ENCODE results near the gene VAT1L.
"Not testable (repeated sequence)": the region's sequence is repeated elsewhere in the genome, so short reads cannot be mapped to it uniquely, and the experiment has no call there.

Gene VAT1L

DNA sequence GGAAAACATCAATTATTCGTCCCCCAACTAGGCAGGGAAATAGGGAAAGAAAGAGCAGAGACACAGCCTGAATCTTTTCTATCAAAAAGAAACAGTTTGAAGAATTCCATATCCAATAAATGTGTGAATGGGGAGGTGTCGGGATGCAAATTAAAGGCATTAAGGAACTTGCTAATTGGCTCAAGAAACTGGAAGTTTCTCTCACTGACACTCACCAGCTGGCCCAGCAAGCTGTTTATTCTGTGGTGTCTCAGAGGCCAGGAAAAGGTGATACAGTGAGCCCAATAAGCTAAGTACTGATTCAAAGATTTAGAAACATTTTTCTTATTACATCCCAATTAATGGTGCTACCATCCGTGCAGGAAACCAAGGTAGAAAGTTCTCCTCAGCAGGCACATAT, 129.6 kb downstream of the VAT1L start:
- no peak for DNase-seq

DNA sequence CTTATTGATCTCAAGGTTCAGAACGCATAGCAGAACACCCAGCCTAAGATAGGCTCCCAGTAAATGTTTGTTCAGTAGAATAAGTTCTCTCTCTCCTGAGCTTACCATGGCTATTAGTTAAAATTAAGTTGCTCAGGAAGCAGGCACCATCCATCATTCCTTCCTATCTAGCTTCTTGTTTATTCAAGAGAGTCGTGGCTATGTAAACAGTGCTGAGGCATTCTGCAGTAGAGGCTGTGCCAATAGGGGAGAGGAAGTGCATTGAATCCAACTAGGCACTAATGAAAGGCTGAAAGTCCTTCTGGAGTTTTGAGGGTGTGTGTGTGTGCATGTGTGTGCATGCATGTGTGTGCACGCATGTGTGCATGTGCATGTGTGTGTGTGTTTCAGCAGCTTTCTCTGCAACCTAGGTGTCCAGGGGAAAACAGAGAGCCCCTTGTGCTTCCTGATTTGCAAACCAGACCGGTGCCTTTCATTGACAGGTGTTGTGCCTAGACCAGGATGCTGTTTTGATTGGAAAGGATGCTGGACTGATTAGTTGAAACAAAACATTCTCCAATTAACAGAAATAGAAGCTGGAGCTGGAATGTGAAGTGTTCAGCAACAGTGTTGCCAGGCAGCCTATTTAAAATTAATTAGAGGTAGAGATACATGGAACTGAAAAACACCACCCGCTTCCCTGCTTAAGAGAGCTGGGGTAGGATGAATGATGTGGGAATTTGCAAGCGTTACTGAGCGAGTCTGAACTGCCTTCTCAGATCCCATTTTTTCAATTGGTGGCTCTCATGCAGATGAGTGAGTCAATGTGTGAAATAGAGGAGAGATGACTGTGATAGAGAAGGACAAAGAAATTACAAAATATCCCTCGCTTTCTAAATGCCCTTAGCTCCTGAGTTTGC, 130.7 kb downstream of the VAT1L start:
- DNase-seq: no peak

DNA sequence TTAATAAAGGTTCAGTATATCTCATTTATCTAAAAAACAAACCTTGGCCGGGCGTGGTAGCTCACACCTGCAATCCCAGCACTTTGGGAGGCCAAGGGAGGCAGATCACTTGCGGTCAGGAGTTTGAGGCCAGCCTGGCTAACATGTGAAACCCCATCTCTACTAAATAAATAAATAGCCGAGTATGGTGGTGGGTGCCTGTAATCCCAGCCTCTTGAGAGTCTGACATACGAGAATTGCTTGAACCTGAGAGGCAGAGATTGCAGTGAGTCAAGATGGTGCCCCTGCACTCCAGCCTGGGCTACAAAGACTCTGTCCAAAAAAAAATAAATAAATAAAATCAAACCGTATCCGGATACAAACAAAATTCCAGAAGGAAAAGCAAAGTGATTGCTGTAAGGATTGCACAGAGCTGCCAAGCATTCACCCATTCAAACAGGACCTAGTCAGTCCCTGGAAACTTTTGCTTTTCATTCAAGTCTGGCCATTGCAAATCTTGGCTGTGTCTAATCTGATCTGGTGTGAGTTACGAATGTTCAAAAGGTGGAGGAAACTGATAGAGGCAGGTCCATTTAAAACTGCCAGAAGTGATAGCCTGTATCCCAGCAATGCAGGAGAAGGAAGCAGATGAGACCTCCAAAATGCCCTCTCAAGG, 131.5 kb downstream of the VAT1L start:
- no peak for DNase-seq

DNA sequence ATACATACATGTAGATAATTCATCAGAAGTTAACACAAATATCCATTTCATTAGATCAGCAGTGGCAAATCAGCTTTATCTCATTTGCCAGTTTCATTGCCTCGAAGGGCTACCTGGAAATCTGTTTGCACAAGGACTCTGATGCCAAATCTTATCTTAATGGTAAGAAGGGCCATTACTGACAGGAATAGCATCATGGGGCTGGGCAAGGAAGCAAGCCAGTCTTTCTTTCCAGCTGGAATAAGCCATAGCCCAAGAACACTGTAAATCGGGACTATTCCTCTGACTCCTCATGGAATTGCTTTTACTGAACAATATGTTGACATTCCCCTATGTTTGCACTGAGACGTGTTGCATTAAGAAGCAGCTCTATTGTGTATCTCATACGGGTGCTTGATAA, 132.6 kb downstream of the VAT1L start:
- DNase-seq: no peak

DNA sequence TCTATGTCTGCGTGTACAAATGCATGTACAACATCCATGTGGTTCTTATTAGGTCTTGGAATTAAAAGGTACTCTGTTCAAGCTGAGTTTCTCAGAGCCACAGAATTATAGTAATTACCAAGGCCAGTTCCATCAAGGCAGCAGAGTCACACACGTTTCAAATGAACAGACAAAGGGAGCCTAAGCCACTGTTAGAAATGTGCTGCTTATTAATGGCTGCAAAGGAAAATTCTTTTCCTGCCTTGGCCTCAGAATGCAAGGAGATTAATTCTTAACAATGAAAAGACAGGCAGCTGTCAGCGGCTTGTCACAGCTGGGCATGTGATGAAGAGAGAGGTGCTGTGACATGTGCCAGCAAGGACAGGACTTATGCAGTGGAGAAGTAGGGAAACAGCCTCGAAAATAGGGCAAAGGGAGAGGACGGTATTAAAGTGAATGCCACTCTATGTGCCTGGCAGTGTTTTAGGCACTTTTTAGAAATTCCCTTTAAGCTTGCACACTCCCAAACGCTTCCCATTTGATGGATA, 133.9 kb downstream of the VAT1L start:
- no peak for DNase-seq

DNA sequence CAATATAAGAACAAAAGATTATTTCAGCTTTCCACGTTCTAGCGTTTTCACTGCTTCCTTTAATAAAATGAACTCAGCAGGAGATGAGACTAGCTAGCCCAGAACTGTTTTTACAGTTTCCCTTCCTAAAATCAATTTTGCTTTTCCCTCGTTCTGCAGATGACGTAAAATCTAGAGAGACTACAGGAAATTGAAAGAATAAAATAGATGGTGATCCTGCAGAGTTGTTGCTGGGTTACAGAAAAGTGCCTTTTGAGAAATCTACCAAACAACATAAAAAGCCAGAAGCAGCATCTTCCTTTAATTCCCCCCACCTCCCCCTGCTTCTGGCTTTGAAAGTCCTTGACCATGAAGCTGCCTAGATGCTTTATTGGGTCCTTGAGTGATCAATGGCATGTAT, 137.2 kb downstream of the VAT1L start:
- no peak for DNase-seq

DNA sequence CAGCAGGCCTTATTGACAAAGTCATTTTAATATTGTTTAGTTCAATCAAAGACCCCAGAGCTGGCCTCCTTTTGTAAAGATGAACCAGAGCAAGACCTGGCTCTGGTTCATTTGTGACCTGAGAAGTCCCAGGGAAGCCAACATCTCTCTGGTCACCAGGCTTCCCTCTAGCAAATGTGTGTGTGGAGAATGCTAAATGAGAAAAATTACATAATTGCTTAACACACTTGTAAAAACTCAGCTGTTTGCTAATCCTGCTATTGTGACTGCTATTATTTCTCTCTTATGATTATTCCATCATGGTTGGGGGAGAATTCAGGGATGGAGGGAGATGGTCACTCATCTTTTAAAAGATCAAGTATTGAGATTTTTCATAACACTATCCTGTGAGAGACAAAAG, 139.7 kb downstream of the VAT1L start:
- DNase-seq: no peak

DNA sequence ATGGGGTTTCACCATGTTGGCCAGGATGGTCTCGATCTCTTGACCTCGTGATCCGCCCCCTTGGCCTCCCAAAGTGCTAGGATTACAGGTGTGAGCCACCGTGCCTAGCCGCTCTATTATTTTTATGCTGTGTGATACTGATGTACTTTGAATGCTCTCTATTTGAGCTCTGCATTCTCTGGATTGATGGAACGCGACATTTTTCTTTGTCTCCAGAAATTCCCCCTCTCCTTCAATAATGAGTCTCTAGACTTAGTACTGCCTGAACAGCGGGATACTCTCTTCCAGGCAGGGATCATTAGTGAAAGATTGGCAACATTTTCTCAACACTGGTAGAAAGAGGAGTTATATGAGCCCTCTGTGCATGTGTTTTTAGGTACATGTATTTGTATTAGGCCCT, 140.6 kb downstream of the VAT1L start:
- no peak for DNase-seq

DNA sequence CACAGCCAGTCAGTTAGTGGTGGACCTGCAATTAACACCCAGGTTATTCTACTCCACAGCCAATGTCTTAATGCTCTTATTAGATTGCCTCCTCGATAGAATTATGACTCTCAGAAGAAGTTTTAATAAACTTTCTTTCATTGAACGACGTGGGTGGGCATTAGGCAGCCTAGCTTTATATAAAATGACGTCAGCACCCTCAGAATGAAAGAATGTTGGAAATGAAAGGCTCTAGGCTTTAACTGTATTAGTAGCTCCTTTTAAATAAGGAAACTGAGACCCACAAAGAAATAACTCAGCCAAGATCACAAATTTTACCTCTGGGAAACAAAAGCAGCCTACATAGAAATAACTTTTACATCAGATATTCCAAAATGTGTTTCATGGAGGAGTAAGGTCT, 142.7 kb downstream of the VAT1L start:
- no peak for DNase-seq

DNA sequence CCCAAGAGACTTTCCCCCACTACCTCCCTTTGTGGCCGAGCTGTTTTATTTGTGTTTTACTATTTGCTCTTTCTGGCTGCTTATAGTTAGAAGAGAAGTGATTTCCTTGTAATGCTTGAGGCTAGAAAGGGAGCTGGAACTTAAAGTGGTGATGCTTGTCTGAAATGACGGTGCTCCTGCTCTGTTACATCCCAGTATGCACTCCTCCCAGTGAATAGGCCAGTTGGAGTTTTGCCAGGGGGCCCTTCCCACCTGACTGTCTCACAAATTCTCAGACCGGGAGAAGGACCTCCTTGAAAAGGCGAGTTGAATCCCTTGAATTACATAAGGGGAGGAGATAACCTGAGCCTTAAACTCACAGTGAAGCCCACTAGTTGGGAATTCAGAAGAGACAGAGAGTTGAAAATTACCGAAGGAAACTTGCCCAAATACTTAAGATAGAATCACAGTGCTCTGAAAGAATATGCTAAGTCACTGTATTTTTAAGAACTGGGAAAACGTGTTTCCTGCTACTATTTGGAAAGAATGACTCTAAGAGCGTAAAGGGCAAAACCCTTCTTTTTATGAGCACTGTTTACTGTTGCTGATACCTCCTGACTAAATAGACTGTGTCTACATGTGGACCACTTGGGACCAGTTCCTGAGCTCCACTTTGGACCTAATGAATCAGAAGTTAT, 149.2 kb downstream of the VAT1L start:
- DNase-seq: no peak

DNA sequence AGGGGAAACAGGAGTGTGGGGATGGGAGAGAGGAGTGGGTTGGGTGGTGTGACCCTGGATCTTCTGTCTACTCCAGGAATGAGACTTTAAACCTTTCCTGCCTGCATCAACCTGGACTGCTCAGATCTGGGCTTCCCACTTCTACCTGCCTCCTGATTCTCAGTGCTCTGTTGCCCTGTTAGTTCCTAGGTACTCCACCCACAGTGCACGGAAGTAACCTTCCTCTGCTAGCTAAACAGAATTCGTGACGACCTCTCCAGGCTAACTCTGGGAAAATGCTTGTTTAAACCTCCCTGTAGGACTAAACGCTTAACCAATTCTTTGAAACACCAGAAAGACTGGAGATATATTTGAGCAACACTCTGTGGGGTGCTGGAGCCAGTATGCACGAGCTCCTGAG, 150.5 kb downstream of the VAT1L start:
- no peak for DNase-seq

DNA sequence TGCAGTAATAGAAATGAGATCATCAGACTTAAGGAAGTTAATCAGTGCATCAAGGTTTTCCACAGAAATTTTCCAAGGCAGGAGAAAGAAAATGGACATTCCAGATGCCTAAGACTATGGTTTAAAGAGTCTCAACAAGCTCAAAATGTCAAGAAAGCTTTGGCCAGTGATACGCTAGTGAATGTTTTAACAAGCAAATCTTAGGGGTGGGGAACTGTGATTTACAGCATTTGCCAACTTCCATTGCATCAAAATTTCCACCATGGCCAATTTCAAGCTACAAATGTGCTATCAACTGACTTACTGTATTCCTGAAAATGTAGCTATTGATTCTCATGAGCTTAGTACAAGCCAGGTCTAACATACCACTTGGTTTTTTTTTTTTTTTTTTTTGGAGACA, 151.6 kb downstream of the VAT1L start:
- DNase-seq: no peak

DNA sequence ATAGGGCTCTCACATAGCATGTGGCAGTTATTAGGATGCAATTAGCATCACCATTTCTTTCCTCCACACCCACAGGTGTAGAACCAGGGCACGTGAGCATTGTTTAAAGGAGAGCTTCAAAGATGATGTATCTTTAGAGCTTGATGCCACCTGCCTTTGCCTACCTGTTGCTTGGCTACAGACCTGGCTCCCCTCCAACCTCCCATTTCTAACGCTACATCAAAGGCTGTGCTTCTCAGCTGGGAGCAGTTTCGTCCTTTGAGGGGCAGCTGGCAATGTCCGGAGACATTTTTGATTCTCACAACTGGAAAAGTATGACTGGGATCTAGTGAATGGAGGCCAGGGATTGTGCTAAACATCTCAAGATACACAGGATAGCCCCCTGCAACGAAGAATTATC, 155.4 kb downstream of the VAT1L start:
- DNase-seq: no peak

DNA sequence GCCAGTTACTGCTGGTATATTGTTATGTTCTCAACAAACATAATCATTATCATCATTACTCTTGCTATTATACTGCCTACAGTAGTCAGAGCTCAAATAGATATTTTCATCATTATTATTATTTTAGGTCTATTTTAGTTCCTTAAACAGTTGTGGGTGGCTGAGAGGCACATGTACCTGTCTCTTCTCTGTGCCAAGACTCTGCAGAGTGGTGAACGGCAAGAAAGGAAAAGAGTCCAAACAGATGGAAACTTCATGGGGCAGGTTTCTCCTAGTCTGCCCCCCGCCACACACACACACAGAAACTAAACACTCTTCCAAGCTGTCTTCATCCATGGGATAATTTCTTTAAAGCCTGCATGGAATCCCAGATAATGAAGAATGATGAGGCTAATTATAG, 156.3 kb downstream of the VAT1L start:
- no peak for DNase-seq

DNA sequence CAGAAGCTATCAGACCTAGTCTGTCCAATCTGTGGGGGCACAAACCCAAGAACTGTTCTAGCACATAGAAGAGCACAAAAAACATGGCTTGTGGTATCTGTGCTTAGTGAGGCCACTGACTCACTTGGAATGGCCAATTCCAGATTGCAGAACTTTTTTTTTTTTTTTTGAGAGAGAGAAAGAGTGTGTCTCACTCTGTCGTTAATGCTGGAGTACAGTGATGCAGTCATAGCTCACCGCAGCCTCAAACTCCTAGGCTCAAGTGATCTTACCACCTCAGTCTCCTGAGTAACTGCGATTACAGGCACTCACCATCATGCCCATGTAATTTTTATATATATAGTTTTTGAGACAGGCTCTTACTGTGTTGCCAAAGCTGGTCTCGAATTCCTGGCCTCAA, 156.8 kb downstream of the VAT1L start:
- no peak for DNase-seq

DNA sequence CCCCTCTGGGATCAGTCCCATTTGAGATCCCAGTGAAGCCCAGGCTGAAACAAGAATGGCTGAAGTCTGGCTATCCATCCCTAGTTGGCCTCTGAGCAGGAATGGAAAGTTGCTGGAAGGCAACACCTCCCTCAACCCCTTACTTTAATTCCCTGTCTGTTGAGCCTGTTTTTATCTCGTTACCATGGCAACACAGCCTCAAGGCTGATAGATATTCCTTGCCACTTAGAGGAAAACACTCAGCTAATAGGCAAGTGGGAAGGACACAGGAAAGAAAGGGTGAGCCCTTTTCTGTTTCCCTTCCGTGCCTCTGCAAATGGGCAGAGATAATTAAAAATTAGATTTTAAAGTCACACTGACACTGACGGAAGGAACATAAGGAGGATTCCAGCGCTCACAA, 158.5 kb downstream of the VAT1L start:
- DNase-seq: no peak

DNA sequence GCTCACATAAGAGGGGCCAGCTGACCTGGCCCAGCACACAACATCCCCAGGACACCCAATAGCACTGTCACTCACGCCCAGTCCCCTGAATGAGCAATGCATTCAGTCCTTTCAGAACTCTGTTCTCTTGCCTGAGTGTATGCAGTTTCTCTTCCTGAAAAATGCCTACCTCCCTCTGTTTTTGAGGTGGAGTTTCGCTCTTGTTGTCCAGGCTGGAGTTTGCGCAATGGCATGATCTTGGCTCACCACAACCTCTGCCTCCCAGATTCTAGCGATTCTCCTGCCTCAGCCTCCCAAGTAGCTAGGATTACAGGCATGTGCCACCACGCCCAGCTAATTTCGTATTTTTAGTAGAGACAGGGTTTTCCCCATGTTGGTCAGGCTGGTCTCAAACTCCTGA, 159.2 kb downstream of the VAT1L start:
- DNase-seq: not testable (repeated sequence)

DNA sequence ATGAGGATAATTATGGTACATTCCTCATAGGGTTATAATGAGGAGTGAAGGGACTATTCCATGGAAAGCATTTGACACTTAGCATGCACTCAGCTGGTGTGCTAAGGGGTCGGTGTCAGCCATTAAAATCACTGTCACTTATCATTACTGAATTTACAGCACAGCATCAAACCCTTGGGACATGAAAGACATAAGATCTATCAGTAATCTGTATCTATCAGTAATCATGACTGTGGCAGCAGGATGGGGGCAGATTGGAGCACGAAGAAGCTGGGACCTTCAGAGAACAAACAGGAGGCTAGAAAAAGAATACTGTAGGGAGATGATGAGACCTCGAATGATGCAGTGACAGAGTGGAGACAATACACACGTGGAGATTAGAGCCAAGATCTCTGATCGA, 160.5 kb downstream of the VAT1L start:
- no peak for DNase-seq

DNA sequence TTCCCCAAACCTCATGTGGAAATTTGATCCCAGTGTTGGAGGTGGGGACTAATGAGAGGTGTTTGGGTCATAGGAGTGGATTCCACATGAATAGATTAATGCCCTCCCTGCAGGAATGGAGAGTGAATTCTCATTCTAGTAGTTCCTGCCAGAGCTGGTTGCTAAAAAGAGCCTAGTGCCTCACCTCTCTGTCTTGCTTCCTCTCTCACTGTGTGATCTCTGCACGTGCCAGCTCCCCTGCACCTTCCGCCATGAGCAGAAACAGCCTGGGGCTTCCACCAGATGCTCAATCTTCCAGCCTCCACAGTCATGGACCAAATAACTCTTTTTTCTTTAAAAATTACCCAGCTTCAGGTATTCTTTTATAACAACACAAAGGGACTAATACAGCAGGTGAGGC, 161.1 kb downstream of the VAT1L start:
- no peak for DNase-seq

DNA sequence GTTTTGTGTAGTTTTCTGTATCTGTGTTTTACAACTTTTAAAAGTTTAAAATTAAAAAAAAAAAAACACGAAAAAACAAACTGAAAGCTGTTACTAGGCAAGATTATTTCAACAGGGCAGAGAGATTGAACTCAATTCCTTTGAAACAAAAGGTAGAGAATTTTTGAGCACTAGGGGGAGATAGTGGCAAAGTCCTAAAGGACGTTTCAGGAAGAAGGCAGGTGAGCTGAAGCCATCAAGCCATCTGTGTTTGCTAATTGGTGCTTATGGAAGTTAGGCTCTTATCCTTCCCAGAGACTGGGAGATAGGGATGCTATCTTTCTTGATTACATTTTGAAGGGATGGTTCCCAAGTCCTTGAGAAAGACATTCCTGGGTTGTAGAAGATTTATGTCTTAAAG, 163.4 kb downstream of the VAT1L start:
- DNase-seq: no peak

DNA sequence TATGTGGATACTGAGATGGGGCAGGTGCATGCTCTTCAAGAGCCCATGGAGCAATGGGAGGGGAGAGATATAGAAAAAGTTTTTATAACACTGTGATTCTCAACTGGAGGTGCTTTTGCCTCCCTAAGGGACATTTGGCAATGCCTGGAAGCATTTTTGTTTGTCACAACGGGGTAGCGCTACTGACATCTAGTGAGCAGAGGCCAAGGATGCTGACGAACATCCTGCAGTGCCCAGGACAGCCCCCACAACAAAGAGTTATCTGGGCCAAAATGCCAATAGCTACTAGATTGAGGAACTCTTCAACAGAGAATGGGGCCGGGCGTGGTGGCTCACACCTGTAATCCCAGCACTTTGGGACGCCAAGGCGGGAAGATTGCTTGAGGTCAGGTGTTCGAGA, 166.8 kb downstream of the VAT1L start:
- no peak for DNase-seq

DNA sequence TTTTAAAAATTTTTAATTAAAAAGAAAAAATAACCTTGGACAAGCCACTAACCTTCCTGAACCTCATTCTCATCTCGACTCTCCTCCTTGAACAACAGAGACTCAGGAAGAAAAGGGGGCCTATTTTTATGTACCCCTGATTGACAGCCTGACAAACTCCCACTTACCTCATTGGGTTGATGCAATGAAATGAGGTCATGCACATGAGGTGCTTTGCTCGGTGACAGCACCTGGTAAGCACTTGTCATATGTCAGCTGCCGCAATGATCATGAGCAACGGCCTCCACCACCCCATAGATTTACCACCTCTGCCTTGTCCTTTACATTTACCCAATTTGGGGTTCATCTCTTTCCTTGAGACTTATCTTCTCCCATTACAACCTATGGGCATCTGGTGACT, 167.9 kb downstream of the VAT1L start:
- DNase-seq: no peak

DNA sequence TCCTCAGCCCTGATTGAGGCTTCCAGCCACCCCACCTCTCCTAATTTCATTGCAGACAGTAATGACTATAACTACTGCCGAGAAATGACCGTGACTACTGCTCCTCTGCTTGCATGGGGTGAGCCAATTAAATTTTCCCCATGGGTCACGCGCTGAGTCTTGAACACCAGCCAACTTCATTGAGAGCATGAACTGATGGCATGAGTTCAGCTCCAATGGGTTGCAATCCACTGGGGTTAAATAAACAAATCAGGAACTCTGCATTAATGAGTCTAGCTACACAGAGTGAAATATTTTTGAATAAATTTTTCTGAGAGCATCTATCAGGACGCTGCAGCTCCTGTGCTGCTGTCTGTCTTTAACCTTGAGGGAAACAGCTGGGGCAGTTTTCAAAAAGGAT, 172.4 kb downstream of the VAT1L start:
- DNase-seq: no peak

DNA sequence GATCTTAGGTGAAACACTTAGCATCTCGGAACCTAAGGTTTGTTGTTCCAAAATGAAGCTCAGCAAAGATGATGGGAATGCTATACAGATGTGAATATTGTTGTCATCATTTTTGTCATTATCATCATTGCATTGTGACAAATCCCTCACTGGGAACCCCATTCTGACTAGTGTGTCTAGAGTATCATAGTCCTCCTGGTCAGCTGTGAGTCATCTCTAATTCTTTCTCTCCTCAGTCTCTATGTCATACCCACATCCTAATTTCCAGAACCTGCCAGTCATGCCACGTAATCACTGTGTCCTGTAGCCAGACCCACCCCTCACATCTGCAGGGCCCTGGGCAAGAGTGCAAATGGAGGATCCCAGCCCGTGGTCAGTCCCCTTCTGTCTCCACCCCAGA, 173.4 kb downstream of the VAT1L start:
- DNase-seq: no peak
